Measurements from ENCODE around the gene PARD3B. TPM values are rescaled to one million over a fixed set of nuclear protein-coding genes. Genes with fewer than 3 reads are reported as not detected.
"Not testable (repeated sequence)": the region's sequence is repeated elsewhere in the genome, so short reads cannot be mapped to it uniquely, and the experiment has no call there.

The PARD3B gene
- total RNA-seq, 1 experiment from 2014 or later = 0.68 TPM

GRCh38 chr2:205189301-205189700, 644.0 kb downstream of the PARD3B start:
- no peak for DNase-seq (ENCODE audit: low spot score)

GRCh38 chr2:205190528-205190927, 645.3 kb downstream of the PARD3B start:
- no peak for DNase-seq (ENCODE audit: low spot score)

GRCh38 chr2:205193125-205193835, 648.0 kb downstream of the PARD3B start:
- no peak for DNase-seq (ENCODE audit: low spot score)

- DNase-seq (ENCODE audit: low spot score) = no peak
These were observed 648.6 kb downstream of the PARD3B start for GRCh38 chr2:205193836-205194228.

- no peak for DNase-seq (ENCODE audit: low spot score)
These were observed 652.3 kb downstream of the PARD3B start for GRCh38 chr2:205197468-205198139.

- peak; percentile 37 for DNase-seq (ENCODE audit: low spot score)
These were observed 652.9 kb downstream of the PARD3B start for GRCh38 chr2:205198140-205198525.

GRCh38 chr2:205199165-205199850, 654.0 kb downstream of the PARD3B start:
- no peak for DNase-seq (ENCODE audit: low spot score)

GRCh38 chr2:205210494-205210893, 665.2 kb downstream of the PARD3B start:
- DNase-seq (ENCODE audit: low spot score) = no peak

- DNase-seq (ENCODE audit: low spot score) = no peak
These were observed 667.1 kb downstream of the PARD3B start for GRCh38 chr2:205212357-205212756.

- no peak for DNase-seq (ENCODE audit: low spot score)
These were observed 670.8 kb downstream of the PARD3B start for GRCh38 chr2:205216092-205216491.

GRCh38 chr2:205216580-205216979, 671.3 kb downstream of the PARD3B start:
- DNase-seq (ENCODE audit: low spot score) = no peak

- no peak for DNase-seq (ENCODE audit: low spot score)
These were observed 671.7 kb downstream of the PARD3B start for GRCh38 chr2:205217004-205217403.

GRCh38 chr2:205218056-205218455, 672.8 kb downstream of the PARD3B start:
- DNase-seq (ENCODE audit: low spot score) = no peak

GRCh38 chr2:205218816-205219215, 673.5 kb downstream of the PARD3B start:
- DNase-seq (ENCODE audit: low spot score) = not testable (repeated sequence)

- DNase-seq (ENCODE audit: low spot score) = no peak
These were observed 675.3 kb downstream of the PARD3B start for GRCh38 chr2:205220559-205220958.

GRCh38 chr2:205232086-205232485, 686.8 kb downstream of the PARD3B start:
- no peak for DNase-seq (ENCODE audit: low spot score)

GRCh38 chr2:205235434-205235833, 690.2 kb downstream of the PARD3B start:
- DNase-seq (ENCODE audit: low spot score) = peak; percentile 6

GRCh38 chr2:205237524-205237923, 692.2 kb downstream of the PARD3B start:
- no peak for DNase-seq (ENCODE audit: low spot score)

- DNase-seq (ENCODE audit: low spot score) = no peak
These were observed 699.7 kb downstream of the PARD3B start for GRCh38 chr2:205245001-205245400.

- no peak for DNase-seq (ENCODE audit: low spot score)
These were observed 700.4 kb downstream of the PARD3B start for GRCh38 chr2:205245652-205246051.

GRCh38 chr2:205259121-205259520, 713.8 kb downstream of the PARD3B start:
- DNase-seq (ENCODE audit: low spot score) = no peak

GRCh38 chr2:205261516-205262020, 716.3 kb downstream of the PARD3B start:
- DNase-seq (ENCODE audit: low spot score) = no peak

GRCh38 chr2:205267323-205267722, 722.0 kb downstream of the PARD3B start:
- DNase-seq (ENCODE audit: low spot score) = no peak
